GM23248 (cell line): ENCODE results near the gene SLIT3. TPM values are rescaled to one million over a fixed set of nuclear protein-coding genes. Genes with fewer than 3 reads are reported as not detected.

Experiments used
- DNase-seq: peaks from one replicate; pipeline ENCODE4 v3.0.0-alpha.2; 2015
- H2AFZ ChIP-seq: fragments of 200-600 bp; sonication (generic); 2 replicates; pipeline ENCODE4 v1.6.1; 2016; ENCODE audit warnings: antibody characterized with exemption
- H3F3A ChIP-seq: fragments of 200-600 bp; sonication (generic); 2 replicates; pipeline ENCODE4 v1.6.1; 2016; ENCODE audit warnings: mild to moderate bottlenecking, antibody characterized with exemption, mixed run types; ENCODE audit not compliant: insufficient read depth
- H3K27ac ChIP-seq: fragments of 200-600 bp; sonication (generic); 2 replicates; pipeline ENCODE4 v1.5.1; 2016; ENCODE audit warnings: mild to moderate bottlenecking
- H3K27me3 ChIP-seq: fragments of 200-600 bp; sonication (generic); replicated peaks from 2 replicates; pipeline ENCODE4 v1.6.1; 2016; ENCODE audit warnings: mild to moderate bottlenecking; ENCODE audit not compliant: insufficient read depth
- H3K36me3 ChIP-seq: fragments of 200-600 bp; sonication (generic); 2 replicates; pipeline ENCODE4 v1.6.1; 2016; ENCODE audit warnings: low read depth, mild to moderate bottlenecking
- H3K4me1 ChIP-seq: fragments of 200-600 bp; sonication (generic); 2 replicates; pipeline ENCODE4 v1.6.1; 2016; ENCODE audit warnings: mild to moderate bottlenecking; ENCODE audit not compliant: insufficient read depth
- H3K4me2 ChIP-seq: fragments of 200-600 bp; sonication (generic); one replicate; pipeline ENCODE4 v1.6.1; 2016; ENCODE audit warnings: mild to moderate bottlenecking; ENCODE audit not compliant: unreplicated experiment
- H3K4me3 ChIP-seq: fragments of 200-600 bp; sonication (generic); 2 replicates; pipeline ENCODE4 v1.5.1; 2016; ENCODE audit warnings: mild to moderate bottlenecking
- H3K79me2 ChIP-seq: fragments of 200-600 bp; sonication (generic); 2 replicates; pipeline ENCODE4 v1.6.1; 2016; ENCODE audit warnings: mild to moderate bottlenecking; ENCODE audit not compliant: insufficient read depth
- H3K9ac ChIP-seq: fragments of 200-600 bp; sonication (generic); 2 replicates; pipeline ENCODE4 v1.6.1; 2016; ENCODE audit warnings: mild to moderate bottlenecking
- H3K9me2 ChIP-seq: fragments of 200-600 bp; sonication (generic); 2 replicates; pipeline ENCODE4 v1.6.1; 2016; ENCODE audit warnings: mixed run types, mild to moderate bottlenecking, moderate library complexity; ENCODE audit not compliant: insufficient read depth
- H3K9me3 ChIP-seq: fragments of 200-600 bp; sonication (generic); one replicate; pipeline ENCODE4 v1.6.1; 2017; ENCODE audit warnings: low read depth
- H4K20me1 ChIP-seq: fragments of 200-600 bp; sonication (generic); 2 replicates; pipeline ENCODE4 v1.6.0; 2016; ENCODE audit not compliant: insufficient read depth
- EZH2 ChIP-seq: fragments of 200-600 bp; sonication (generic); IDR thresholded peaks from 2 replicates; pipeline ENCODE4 v1.6.1; 2018; ENCODE audit warnings: antibody characterized with exemption, mild to moderate bottlenecking; ENCODE audit not compliant: insufficient read depth, poor library complexity, severe bottlenecking
- EZH2phosphoT487 ChIP-seq: fragments of 200-600 bp; sonication (generic); IDR thresholded peaks from 2 replicates; pipeline ENCODE4 v1.6.1; 2018; ENCODE audit warnings: antibody characterized with exemption, moderate library complexity, mild to moderate bottlenecking, low read depth; ENCODE audit not compliant: insufficient read depth
- whole genome bisulfite sequencing, 2 experiments: methylation state at CpG; one replicate each; pipeline ENCODE4 v1.1.6; 2015 to 2017; ENCODE audit warnings: low lambda C conversion rate in 2 of 2, low coverage in 1 of 2; ENCODE audit errors: missing lambda C conversion rate in 2 of 2; 5-methylcytosine and 5-hydroxymethylcytosine counted together
- in situ Hi-C: fragments of 300-500 bp; cut with MboI; formaldehyde crosslinking; loops from 2 replicates; pipeline ENCODE4 v1.15.0; 2020
- polyA plus RNA-seq: library from polyadenylated mRNA; unstranded; fragments of >200 nt; fragmentation: Nextera tagmentation; extraction: Ambion mirVana; gene quantifications from 2 replicates; pipeline ENCODE4 v1.2.1, GENCODE V29; 2016
- total RNA-seq: library from RNA; depleted of rRNA; stranded (reverse); fragments of >200 nt; shearing (Covaris generic); gene quantifications from 2 replicates; pipeline ENCODE4 v1.2.3, GENCODE V29; 2014

Gene SLIT3
- total and polyA plus RNA-seq, 2 experiments from 2014 or later: 61.9 to 100 TPM

- no peak for DNase-seq
- in situ Hi-C loops: no loop called here
- H4K20me1 ChIP-seq: no peaks in the 10 kb centered on the region
These were observed 615.4 kb downstream of the SLIT3 start for GRCh38 chr5:168685566-168685965.

GRCh38 chr5:168683927-168684295, 617.0 kb downstream of the SLIT3 start:
- Histone ChIP-seq H3K4me3 (no peak overlapping the region), H3K36me3 (no peaks in the 10 kb centered on the region), H3K4me1 (peaks cover 16% of the 10 kb centered on the region), H2AFZ (no peak overlapping the region), H3K27ac (no peak overlapping the region), H3K27me3 (no peaks in the 10 kb centered on the region), H3K9me2 (no peaks in the 10 kb centered on the region), H3K9ac (no peak overlapping the region), H3K9me3 (no peaks in the 10 kb centered on the region), H3F3A (peaks cover 19% of the 10 kb centered on the region), H3K4me2 (no peak overlapping the region), H4K20me1 (no peaks in the 10 kb centered on the region), H3K79me2 (no peaks in the 10 kb centered on the region)
- no peak for DNase-seq
- TF ChIP-seq EZH2phosphoT487 (no peak), EZH2 (no peak)
- 94 to 97% methylated on average over 6 of the region's 6 CpGs for WGBS, 2 experiments
- in situ Hi-C loops: no loop called here

More at GRCh38 chr5:168685566-168685965, 615.4 kb downstream of the SLIT3 start:
- no peaks in the 10 kb centered on the region for H3K9me3 ChIP-seq
- no peaks in the 10 kb centered on the region for H3K9me2 ChIP-seq
- no peaks in the 10 kb centered on the region for H3K27me3 ChIP-seq
- WGBS, 2 experiments: 95 to 96% methylated on average over 9 to 12 of the region's 13 CpGs
- H3K4me2 ChIP-seq: no peak overlapping the region
- no peak overlapping the region for H3K9ac ChIP-seq
- peaks cover 15% of the 10 kb centered on the region for H3F3A ChIP-seq
- H3K36me3 ChIP-seq: no peaks in the 10 kb centered on the region
- TF ChIP-seq EZH2phosphoT487: no peak
- no peak for TF ChIP-seq EZH2
- H3K4me1 ChIP-seq: peaks cover 16% of the 10 kb centered on the region
- H3K4me3 ChIP-seq: no peak overlapping the region
- H3K79me2 ChIP-seq: no peaks in the 10 kb centered on the region
- H3K27ac ChIP-seq: no peak overlapping the region
- H2AFZ ChIP-seq: no peak overlapping the region

GRCh38 chr5:168683247-168683926, 617.6 kb downstream of the SLIT3 start:
- in situ Hi-C loops: no loop called here
- H3K4me2 ChIP-seq: no peak overlapping the region
- 73 to 78% methylated on average over 15 of the region's 15 CpGs for WGBS, 2 experiments

GRCh38 chr5:168681556-168682183, 619.3 kb downstream of the SLIT3 start:
- Histone ChIP-seq H3F3A (peaks cover 19% of the 10 kb centered on the region), H4K20me1 (no peaks in the 10 kb centered on the region), H3K9me3 (no peaks in the 10 kb centered on the region), H3K27me3 (no peaks in the 10 kb centered on the region), H3K4me2 (peak overlapping the region; percentile 43), H2AFZ (no peak overlapping the region), H3K27ac (peak overlapping the region; percentile 47), H3K9ac (peak overlapping the region; percentile 14), H3K4me1 (peaks cover 16% of the 10 kb centered on the region), H3K9me2 (no peaks in the 10 kb centered on the region), H3K79me2 (no peaks in the 10 kb centered on the region), H3K36me3 (no peaks in the 10 kb centered on the region), H3K4me3 (no peak overlapping the region)
- TF ChIP-seq EZH2 (no peak), EZH2phosphoT487 (no peak)
- DNase-seq: peak; percentile 82
- in situ Hi-C loops: no loop called here
- WGBS, 2 experiments: 11 to 17% methylated on average over 4 of the region's 4 CpGs

More at GRCh38 chr5:168683247-168683926, 617.6 kb downstream of the SLIT3 start:
- Histone ChIP-seq H3K9ac (no peak overlapping the region), H3K9me2 (no peaks in the 10 kb centered on the region), H3K27me3 (no peaks in the 10 kb centered on the region), H4K20me1 (no peaks in the 10 kb centered on the region), H3K36me3 (no peaks in the 10 kb centered on the region), H3K27ac (no peak overlapping the region), H3K4me3 (no peak overlapping the region), H3K4me1 (peaks cover 16% of the 10 kb centered on the region), H3F3A (peaks cover 19% of the 10 kb centered on the region), H2AFZ (no peak overlapping the region), H3K79me2 (no peaks in the 10 kb centered on the region), H3K9me3 (no peaks in the 10 kb centered on the region)
- DNase-seq: no peak
- TF ChIP-seq EZH2phosphoT487 (no peak), EZH2 (no peak)
